Type B pancreatic cell (in vitro differentiated cells): ENCODE measurements around the gene ZNF512B. TPM values are rescaled to one million over a fixed set of nuclear protein-coding genes. Genes with fewer than 3 reads are reported as not detected.

Experiments used
- DNase-seq: peaks from one replicate; pipeline ENCODE4 v3.0.0; 2021; ENCODE audit warnings: mixed read lengths; ENCODE audit not compliant: unreplicated experiment; ENCODE audit errors: extremely low spot score
- H3K27ac Mint-ChIP-seq: 2 replicates; pipeline ENCODE4 v1.8.0; 2021; ENCODE audit warnings: mild to moderate bottlenecking, mixed read lengths
- H3K27me3 Mint-ChIP-seq: 2 replicates; pipeline ENCODE4 v1.8.0; 2021; ENCODE audit warnings: mixed read lengths
- H3K36me3 Mint-ChIP-seq: 2 replicates; pipeline ENCODE4 v1.8.0; 2021; ENCODE audit warnings: mixed read lengths
- H3K4me1 Mint-ChIP-seq: one replicate; pipeline ENCODE4 v1.8.0; 2021; ENCODE audit warnings: mixed read lengths; ENCODE audit not compliant: unreplicated experiment
- H3K4me3 Mint-ChIP-seq: 2 replicates; pipeline ENCODE4 v1.8.0; 2021; ENCODE audit warnings: mild to moderate bottlenecking, mixed read lengths
- H3K9me3 Mint-ChIP-seq: 2 replicates; pipeline ENCODE4 v1.8.0; 2021; ENCODE audit warnings: mixed read lengths
- total RNA-seq: library from RNA; stranded (reverse); gene quantifications from 2 replicates; pipeline ENCODE4 v1.2.1, GENCODE V29; 2021; ENCODE audit warnings: low replicate concordance
- TF ChIP-seq, protein P1 (sequence below): fragments of 200-600 bp; sonication (generic); conservative IDR thresholded peaks from 2 replicates; pipeline ENCODE4 v1.5.0; 2021; ENCODE audit warnings: antibody characterized with exemption, mild to moderate bottlenecking

ZNF512B gene
- total RNA-seq, 1 donor from 2014 or later, result 40.8 TPM

DNA sequence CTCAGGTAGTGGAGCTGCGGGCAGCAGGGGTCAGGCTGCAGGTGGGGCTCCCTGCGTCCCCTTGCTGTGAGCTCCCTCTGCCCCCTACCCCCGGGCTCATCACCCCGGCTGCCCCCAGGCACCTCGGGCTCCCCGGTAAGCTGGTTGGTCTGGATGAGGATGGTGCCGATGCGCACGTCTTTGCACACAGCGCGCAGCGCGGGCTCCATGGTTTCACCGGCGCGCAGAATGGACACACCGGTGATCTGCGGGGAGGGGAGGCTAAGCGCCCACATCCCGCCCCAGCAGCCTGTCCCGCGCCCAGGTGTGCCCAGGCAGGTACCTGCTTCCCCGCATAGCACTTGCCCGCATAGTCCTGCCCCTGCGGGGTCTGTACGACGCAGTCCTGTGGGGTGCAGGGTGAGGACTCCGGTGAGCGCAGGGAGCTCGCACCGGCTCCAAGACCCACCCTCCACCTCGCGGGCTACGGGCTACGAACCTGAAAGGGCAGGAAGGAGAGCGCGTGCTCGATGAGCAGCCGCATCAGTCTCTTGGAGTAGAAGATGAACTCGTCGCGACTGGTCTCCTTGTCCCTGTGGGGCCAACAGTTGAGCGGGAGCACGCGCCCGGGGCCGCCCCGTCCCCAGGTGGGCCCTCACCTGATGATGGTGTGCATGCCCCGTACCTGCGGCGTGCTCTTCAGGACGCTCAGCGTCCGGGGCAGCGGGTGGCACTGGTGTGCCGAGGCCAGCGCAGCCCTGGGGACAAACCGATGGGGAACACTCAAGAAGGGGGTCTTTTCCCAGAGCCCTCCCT is 29.1 kb downstream of the ZNF512B start:
- TF ChIP-seq, protein P1, sequence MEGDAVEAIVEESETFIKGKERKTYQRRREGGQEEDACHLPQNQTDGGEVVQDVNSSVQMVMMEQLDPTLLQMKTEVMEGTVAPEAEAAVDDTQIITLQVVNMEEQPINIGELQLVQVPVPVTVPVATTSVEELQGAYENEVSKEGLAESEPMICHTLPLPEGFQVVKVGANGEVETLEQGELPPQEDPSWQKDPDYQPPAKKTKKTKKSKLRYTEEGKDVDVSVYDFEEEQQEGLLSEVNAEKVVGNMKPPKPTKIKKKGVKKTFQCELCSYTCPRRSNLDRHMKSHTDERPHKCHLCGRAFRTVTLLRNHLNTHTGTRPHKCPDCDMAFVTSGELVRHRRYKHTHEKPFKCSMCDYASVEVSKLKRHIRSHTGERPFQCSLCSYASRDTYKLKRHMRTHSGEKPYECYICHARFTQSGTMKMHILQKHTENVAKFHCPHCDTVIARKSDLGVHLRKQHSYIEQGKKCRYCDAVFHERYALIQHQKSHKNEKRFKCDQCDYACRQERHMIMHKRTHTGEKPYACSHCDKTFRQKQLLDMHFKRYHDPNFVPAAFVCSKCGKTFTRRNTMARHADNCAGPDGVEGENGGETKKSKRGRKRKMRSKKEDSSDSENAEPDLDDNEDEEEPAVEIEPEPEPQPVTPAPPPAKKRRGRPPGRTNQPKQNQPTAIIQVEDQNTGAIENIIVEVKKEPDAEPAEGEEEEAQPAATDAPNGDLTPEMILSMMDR, result no peak
- DNase-seq, result no peak
- no peak overlapping the region for H3K27ac Mint-ChIP-seq
- no peak overlapping the region for H3K4me3 Mint-ChIP-seq
- H3K9me3 Mint-ChIP-seq, result no peaks in the 10 kb centered on the region
- no peaks in the 10 kb centered on the region for H3K4me1 Mint-ChIP-seq
- peaks cover 9% of the 10 kb centered on the region for H3K36me3 Mint-ChIP-seq
- no peaks in the 10 kb centered on the region for H3K27me3 Mint-ChIP-seq

DNA sequence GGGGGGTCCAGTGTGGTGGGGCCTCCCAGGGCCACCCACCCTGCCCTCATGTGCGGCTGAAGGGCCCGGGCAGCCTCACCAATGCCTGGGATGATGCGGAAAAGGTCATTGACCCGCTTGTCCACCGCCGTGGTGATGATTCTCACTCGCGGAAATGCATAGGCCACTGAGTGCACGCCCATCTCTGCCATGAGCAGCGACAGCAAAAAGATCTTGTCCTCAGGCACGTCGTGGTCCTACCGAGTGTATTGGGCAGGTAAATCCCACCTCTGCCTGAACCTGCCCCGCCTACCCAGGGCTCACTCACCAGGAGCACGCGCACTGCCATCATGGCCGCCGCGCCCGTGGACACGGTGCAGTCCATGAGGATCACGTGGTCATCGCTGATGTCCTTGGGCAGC is 29.7 kb downstream of the ZNF512B start:
- Mint-ChIP-seq H3K9me3 (no peaks in the 10 kb centered on the region), H3K27ac (no peak overlapping the region), H3K4me1 (no peaks in the 10 kb centered on the region), H3K36me3 (peaks cover 10% of the 10 kb centered on the region), H3K4me3 (no peak overlapping the region), H3K27me3 (no peaks in the 10 kb centered on the region)
- DNase-seq, result no peak
- TF ChIP-seq, protein P1, result no peak

DNA sequence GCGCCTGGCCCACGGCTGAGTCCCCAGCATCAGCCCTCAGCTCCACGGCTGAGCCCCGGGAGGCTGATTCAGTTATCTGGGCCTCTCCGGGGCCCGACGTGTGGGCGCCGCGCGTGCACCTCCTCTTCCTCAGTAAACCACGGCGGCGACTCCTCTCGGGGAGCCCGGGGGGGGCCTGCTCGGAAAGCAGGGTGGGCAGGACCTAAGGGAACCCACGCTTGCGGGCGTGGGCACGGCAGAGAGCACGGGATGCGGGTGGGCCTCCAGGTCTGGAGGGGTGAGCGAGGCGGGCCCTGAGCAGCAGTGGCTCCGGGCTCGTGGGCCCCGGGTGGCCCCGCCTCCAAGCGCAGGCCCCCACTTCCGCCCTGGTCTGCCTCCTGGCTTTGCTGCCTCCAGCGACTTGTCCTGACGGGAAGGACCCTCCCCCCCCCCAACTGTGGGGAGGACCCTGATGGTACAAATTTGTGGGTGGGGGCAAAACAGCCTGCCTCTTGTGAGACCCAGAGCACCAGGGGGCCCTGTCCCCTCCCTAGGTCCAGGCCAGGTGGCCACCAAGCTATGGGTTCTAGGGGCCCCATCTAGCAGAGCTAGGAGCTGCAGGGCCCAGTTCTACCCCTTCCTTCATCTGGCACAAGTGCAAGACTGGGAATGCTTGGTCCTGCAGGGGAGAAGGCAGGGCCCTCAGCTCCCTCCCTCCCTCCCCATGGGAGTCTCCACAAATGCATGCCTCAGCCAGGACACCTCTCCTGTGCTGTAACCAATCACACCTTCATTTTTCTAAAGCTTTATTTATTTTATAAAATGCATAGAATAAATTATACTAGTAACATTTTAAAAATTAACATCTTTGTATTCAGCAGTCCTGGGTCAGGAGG is 30.4 kb downstream of the ZNF512B start:
- TF ChIP-seq, protein P1, result no peak
- no peaks in the 10 kb centered on the region for H3K27me3 Mint-ChIP-seq
- no peak overlapping the region for H3K27ac Mint-ChIP-seq
- no peak for DNase-seq
- H3K9me3 Mint-ChIP-seq, result no peaks in the 10 kb centered on the region
- no peaks in the 10 kb centered on the region for H3K4me1 Mint-ChIP-seq
- no peak overlapping the region for H3K4me3 Mint-ChIP-seq
- peaks cover 14% of the 10 kb centered on the region for H3K36me3 Mint-ChIP-seq

DNA sequence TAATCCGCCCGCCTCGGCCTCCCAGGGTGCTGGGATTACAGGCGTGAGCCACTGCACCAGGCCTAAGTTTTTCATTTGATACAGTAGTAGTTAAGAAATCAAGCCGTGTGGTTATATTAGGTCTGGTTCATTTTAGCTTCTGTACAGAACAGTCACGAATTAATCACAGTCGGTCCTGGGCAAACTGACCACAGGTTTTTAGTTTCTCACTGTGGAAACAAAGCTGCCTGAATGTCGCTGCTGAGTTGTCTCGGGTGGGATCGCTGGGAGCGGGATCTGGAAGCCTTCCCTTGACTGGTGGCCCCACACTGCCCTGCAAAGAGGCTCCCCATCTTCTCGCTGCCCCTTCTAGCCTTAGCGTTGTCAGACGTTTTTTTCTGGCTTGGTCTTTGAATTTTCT is 32.1 kb downstream of the ZNF512B start:
- Mint-ChIP-seq H3K27ac (no peak overlapping the region), H3K4me1 (no peaks in the 10 kb centered on the region), H3K36me3 (peaks cover 14% of the 10 kb centered on the region), H3K4me3 (no peak overlapping the region), H3K9me3 (no peaks in the 10 kb centered on the region), H3K27me3 (no peaks in the 10 kb centered on the region)
- TF ChIP-seq, protein P1, result no peak
- DNase-seq, result no peak

DNA sequence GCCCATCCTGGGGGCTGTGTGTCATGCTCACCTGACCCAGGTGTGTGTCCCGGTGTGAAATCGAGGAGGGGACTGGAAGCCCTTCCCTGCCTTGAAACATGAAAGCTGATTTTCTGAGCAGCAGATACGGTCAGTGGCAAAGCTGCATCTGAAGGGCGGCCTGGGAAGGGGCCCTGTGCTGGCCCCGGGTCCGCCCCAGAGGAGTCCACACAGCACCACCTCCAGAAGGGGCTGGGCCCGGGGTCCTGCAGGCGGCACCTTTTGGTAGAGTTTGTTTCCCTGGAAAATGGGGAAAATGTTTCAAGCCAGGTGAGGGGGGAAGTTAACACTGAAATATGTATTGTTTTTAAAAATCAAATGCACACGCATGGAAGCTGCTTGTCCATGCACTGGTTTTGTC is 34.3 kb downstream of the ZNF512B start:
- peaks cover 27% of the 10 kb centered on the region for H3K36me3 Mint-ChIP-seq

More for the DNA sequence above, 34.3 kb downstream of the ZNF512B start:
- no peaks in the 10 kb centered on the region for H3K27me3 Mint-ChIP-seq
- DNase-seq, result no peak
- H3K4me1 Mint-ChIP-seq, result no peaks in the 10 kb centered on the region
- H3K27ac Mint-ChIP-seq, result no peak overlapping the region
- TF ChIP-seq, protein P1, result no peak
- no peaks in the 10 kb centered on the region for H3K9me3 Mint-ChIP-seq
- no peak overlapping the region for H3K4me3 Mint-ChIP-seq
